SJSA1 (cell line): ENCODE data around the gene TALDO1. TPM values are rescaled to one million over a fixed set of nuclear protein-coding genes. Genes with fewer than 3 reads are reported as not detected.

Experiments used
- DNase-seq, 2 experiments: peaks; one replicate each; pipeline ENCODE4 v3.0.0-alpha.2; 2015 to 2020; ENCODE audit warnings: low spot score in 2 of 2, low read depth in 1 of 2
- H3K27ac ChIP-seq: fragments of 250-450 bp; sonication (Bioruptor Pico); 2 replicates; pipeline ENCODE4 v1.5.1; 2020; ENCODE audit warnings: mild to moderate bottlenecking, moderate library complexity
- H3K27me3 ChIP-seq: fragments of 250-450 bp; sonication (Bioruptor Pico); replicated peaks from 2 replicates; pipeline ENCODE4 v1.5.1; 2020; ENCODE audit warnings: mild to moderate bottlenecking, moderate library complexity
- H3K36me3 ChIP-seq: fragments of 250-450 bp; sonication (Bioruptor Pico); 2 replicates; pipeline ENCODE4 v1.5.1; 2020; ENCODE audit warnings: mild to moderate bottlenecking
- H3K4me1 ChIP-seq: fragments of 250-450 bp; sonication (Bioruptor Pico); replicated peaks from 2 replicates; pipeline ENCODE4 v1.6.1; 2021; ENCODE audit warnings: mild to moderate bottlenecking
- H3K4me3 ChIP-seq: fragments of 250-450 bp; sonication (Bioruptor Pico); 2 replicates; pipeline ENCODE4 v1.5.1; 2020; ENCODE audit warnings: mild to moderate bottlenecking
- H3K9me3 ChIP-seq: fragments of 250-450 bp; sonication (Bioruptor Pico); replicated peaks from 2 replicates; pipeline ENCODE4 v1.5.1; 2020; ENCODE audit warnings: mild to moderate bottlenecking
- total RNA-seq: library from RNA; depleted of rRNA; stranded (reverse); fragments of >200 nt; shearing (Covaris generic); gene quantifications from 2 replicates; pipeline ENCODE4 v1.2.3, GENCODE V29; 2014; rRNA removed

The TALDO1 gene
- total RNA-seq: 159 and 302 TPM in 2 replicates

GRCh38 chr11:747158-748006, at the start of gene TALDO1:
TALDO1 (plus strand) TSS chr11:747464; CDS start chr11:747482, 18 bp downstream.
- peak within 1 kb of the TSS; percentile 93 for H3K4me3 ChIP-seq
- DNase-seq: peak; percentile 61 to 77
- peaks cover 19% of the 10 kb centered on the region for H3K4me1 ChIP-seq
- no peaks in the 10 kb centered on the region for H3K9me3 ChIP-seq
- no peaks in the 10 kb centered on the region; the same call in 1 of the 2 replicates for H3K36me3 ChIP-seq
- no peaks in the 10 kb centered on the region for H3K27me3 ChIP-seq
- H3K27ac ChIP-seq: peak within 1 kb of the TSS; percentile 81

GRCh38 chr11:697811-698311, 49.4 kb upstream of the TALDO1 start:
- Histone ChIP-seq H3K27ac (no peak overlapping the region), H3K4me1 (peaks cover 7% of the 10 kb centered on the region), H3K9me3 (no peaks in the 10 kb centered on the region), H3K27me3 (no peaks in the 10 kb centered on the region), H3K4me3 (no peak overlapping the region), H3K36me3 (no peaks in the 10 kb centered on the region)
- DNase-seq: no peak

DNA sequence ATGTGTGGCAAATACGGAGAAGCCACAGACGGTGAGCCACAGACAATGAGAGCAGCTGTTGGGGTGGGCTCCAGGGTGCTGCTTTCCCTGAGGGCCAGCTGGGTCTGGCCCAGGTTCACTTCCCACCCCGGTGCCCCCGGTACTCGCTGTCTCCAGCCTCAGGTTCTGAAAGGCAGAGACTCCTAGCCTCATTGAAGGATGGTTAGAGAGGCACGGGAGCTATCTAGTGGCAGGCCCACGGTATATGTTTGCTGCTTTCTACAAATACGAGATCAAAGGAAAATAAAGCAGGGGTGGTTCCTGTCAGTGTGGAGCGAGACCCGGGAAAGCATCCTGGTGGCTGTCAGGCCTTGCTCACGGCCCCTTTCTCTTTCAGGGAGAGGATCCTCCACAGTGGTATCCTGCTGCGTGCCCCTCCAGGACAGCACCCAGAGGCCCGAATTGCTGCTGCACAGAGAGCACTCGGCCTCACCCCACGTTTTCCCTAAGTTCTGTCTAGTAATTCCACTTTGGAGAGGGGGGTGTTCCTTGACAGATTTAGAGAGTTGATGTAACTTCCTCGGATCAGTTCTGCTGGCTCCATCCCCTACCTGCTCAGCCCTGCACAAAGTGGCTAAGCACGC, 48.7 kb upstream of the TALDO1 start:
- H3K9me3 ChIP-seq: no peaks in the 10 kb centered on the region
- no peaks in the 10 kb centered on the region for H3K27me3 ChIP-seq
- H3K27ac ChIP-seq: no peak overlapping the region
- peaks cover 7% of the 10 kb centered on the region for H3K4me1 ChIP-seq
- H3K4me3 ChIP-seq: no peak overlapping the region
- DNase-seq: no peak
- H3K36me3 ChIP-seq: no peaks in the 10 kb centered on the region

GRCh38 chr11:699116-699508, 48.2 kb upstream of the TALDO1 start:
- no peak for DNase-seq
- Histone ChIP-seq H3K27me3 (no peaks in the 10 kb centered on the region), H3K9me3 (no peaks in the 10 kb centered on the region), H3K27ac (no peak overlapping the region), H3K4me3 (no peak overlapping the region), H3K36me3 (no peaks in the 10 kb centered on the region), H3K4me1 (peaks cover 7% of the 10 kb centered on the region)

- H3K36me3 ChIP-seq: no peaks in the 10 kb centered on the region
- H3K27me3 ChIP-seq: no peaks in the 10 kb centered on the region
- no peak for DNase-seq
- H3K4me1 ChIP-seq: peaks cover 4% of the 10 kb centered on the region; the same call in 1 of the 2 replicates
- H3K27ac ChIP-seq: no peak overlapping the region
- no peak overlapping the region for H3K4me3 ChIP-seq
- no peaks in the 10 kb centered on the region for H3K9me3 ChIP-seq
These were observed 47.5 kb upstream of the TALDO1 start for GRCh38 chr11:699753-700152.

- H3K9me3 ChIP-seq: no peaks in the 10 kb centered on the region
- H3K27me3 ChIP-seq: no peaks in the 10 kb centered on the region
- no peaks in the 10 kb centered on the region for H3K36me3 ChIP-seq
- peaks cover 4% of the 10 kb centered on the region; the same call in 1 of the 2 replicates for H3K4me1 ChIP-seq
- no peak overlapping the region for H3K4me3 ChIP-seq
- no peak for DNase-seq
- H3K27ac ChIP-seq: no peak overlapping the region
These were observed 45.4 kb upstream of the TALDO1 start for GRCh38 chr11:701741-702461.

DNA sequence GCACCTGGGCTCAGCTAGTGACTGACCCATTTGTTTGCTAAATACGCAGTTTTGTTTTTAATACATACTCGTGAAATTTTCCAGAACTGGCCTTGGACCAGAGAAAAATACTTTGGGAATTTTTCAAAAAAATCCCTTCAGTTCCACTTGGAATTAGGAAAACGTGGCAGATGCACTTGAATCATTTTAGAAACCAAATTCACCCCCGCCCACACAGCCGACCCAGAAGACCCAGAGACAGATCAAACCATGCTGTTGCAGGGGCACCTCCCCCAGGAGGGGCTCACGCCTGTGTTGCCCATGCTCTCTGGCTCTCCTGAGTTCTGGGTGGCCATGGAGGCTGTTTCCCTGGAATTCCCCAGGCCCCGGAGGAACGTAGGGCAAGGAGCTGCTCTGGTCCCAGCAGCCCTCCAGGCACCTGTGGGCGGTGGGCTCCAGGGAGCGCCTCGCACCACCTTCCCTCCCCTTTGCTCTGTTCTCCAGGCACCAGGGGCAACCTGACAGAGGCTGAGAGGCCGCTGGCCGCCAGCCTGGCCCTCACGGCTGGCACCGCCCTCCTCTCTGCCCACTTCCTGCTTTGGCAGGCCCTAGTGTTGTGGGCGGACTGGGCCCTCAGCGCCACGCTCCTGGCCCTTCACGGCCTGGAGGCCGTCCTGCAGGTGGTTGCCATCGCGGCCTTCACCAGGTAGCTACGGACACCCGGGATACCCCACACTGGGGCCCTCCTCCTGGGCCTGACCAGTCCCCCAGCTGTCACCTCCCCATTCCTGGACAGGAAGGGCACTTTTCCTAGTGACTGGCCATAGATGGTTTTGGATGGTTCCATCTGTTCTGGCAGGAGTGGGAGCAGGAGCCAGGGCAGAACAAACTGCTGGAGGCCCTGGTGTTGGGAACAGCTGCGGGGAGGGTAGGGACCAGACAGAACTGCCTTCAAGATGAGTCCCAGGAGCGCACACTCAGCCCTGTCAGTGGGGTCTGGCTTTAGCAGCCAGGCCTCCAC, 44.5 kb upstream of the TALDO1 start:
- H3K36me3 ChIP-seq: no peaks in the 10 kb centered on the region
- H3K4me1 ChIP-seq: no peaks in the 10 kb centered on the region; the same call in 1 of the 2 replicates
- no peaks in the 10 kb centered on the region for H3K9me3 ChIP-seq
- H3K27ac ChIP-seq: no peak overlapping the region
- no peak for DNase-seq
- no peaks in the 10 kb centered on the region for H3K27me3 ChIP-seq
- no peak overlapping the region for H3K4me3 ChIP-seq

DNA sequence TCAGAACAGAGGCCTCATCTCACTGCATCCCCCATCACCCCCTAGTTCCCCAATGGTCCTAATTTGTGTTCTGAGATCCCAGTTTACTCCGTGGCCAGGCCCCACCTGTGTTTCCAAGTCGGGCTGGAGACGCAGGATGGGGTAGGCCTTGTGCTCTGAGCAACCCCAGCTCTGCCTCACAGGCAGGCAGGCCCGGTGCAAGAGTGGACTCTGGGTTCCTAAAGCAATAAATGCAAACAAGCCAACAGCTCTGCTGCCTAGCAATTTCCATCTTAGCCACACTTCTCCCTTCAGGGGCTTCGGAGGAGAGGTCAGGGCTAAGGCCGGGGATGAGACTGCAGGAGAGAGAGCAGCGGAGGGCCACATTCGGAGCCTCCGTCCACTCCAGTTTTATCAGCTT, 43.8 kb upstream of the TALDO1 start:
- H3K4me1 ChIP-seq: no peaks in the 10 kb centered on the region; the same call in 1 of the 2 replicates
- no peaks in the 10 kb centered on the region for H3K27me3 ChIP-seq
- no peaks in the 10 kb centered on the region for H3K36me3 ChIP-seq

DNA sequence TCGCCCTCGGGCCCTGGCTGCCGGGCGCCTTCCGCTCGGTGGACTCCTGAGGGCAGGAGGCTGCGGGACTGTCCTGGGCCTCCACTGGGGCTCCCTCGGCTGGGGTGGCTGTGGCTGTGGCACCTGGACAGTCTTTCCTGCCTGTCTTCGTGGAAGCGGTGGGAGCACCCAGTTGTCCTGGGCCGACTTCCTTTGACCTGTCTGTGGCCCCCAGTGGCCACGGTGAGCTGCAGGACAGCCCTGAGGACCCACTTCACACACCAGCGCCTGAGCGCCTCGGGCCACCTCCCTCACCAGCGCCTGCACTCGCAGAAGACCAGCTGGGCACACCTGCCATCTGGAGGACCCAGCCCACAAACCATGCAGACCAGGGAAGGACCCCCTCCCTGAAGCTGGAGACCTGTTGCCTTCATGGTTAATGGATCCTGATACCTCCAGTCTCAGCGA, 43.0 kb upstream of the TALDO1 start:
- Histone ChIP-seq H3K27me3 (no peaks in the 10 kb centered on the region), H3K27ac (no peak overlapping the region), H3K4me1 (no peaks in the 10 kb centered on the region; the same call in 1 of the 2 replicates), H3K36me3 (no peaks in the 10 kb centered on the region), H3K9me3 (no peaks in the 10 kb centered on the region), H3K4me3 (no peak overlapping the region)
- DNase-seq: no peak

More for the DNA sequence above, 43.8 kb upstream of the TALDO1 start:
- Histone ChIP-seq H3K27ac (no peak overlapping the region), H3K9me3 (no peaks in the 10 kb centered on the region), H3K4me3 (no peak overlapping the region)
- no peak for DNase-seq

DNA sequence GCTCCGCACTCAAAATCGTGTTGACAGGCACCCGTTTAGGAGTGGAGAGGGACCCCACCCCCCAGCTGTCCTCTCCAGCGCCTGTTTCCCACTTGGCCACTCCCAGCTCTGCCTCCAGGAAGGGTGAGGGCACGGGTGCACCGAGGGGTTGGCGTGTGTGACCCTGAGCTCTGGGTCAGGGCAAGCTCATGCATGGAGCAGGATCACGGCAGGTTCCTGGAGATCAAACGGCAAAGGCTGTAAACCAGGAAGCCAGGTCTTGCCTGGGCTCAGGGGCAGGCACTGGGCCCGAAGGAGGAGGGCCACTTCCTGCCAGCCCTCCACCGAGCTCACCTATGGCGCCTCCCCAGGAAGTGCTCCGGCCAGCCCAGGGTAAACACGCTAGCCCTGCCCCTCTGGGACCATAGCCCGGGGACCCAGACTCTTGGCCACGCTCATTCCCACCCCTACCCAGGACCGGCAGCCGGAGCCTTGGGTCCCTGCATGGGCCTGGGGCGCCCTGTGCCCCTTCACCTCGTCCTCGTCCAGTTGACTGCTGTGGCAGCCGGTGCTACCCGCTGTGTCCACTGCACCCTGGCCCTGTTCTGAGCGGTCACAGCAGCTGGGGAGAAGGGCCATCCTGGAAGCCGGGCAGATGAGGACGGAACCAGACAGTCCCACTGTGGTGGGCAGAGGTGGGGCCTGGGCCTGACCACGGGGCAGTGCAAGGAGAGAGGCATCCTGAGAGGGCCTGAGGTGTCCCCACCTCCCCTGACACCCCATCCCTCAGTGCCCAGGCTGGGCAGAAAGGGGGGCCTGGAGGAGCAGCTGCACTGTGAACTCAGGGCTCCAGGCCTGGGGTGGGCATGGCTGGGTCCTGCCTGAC, 42.3 kb upstream of the TALDO1 start:
- Histone ChIP-seq H3K4me3 (no peak overlapping the region), H3K9me3 (no peaks in the 10 kb centered on the region), H3K27ac (no peak overlapping the region), H3K36me3 (no peaks in the 10 kb centered on the region), H3K27me3 (no peaks in the 10 kb centered on the region), H3K4me1 (no peaks in the 10 kb centered on the region; the same call in 1 of the 2 replicates)
- no peak for DNase-seq

DNA sequence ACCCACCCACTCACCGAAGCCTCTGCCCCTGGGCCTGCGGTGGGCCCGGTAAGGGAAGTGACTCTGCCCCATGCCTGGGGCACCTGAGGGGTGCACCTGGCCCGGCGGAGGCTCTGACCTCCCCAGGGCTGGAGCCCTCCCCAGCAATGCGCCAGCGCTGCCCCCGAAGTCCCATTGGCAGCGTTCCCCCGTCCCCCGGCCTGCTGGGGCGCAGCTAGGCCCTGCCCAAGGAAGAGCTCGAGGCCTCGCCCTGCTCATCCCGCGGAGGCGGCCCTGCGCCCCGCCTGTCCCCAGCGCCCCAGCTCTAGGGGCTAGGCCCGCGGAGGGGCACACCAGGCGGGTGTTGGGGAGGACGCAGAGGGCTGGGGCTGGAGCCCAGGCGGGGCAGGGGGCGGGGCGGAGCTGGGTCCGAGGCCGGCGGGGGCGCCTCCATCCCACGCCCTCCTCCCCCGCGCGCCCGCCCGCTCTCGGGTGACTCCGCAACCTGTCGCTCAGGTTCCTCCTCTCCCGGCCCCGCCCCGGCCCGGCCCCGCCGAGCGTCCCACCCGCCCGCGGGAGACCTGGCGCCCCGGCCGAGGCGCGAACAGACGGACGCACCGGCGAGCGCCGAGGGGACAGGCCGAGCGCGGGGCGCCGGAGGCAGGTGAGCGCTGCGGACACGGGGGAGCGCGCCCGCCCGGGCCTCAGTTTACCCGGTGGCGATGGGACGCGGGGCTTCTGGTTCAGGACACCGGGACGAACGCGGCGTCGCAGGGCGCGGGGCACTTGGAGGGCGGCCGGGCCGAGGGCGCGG, 41.4 kb upstream of the TALDO1 start, which contains the start of gene EPS8L2:
EPS8L2 (plus strand) TSS at position 586 of the 793 bp plus-strand sequence. CDS start 3,177 bp downstream, outside the sequence.
- Histone ChIP-seq H3K4me3 (no peak within 1 kb of the TSS), H3K9me3 (no peaks in the 10 kb centered on the region), H3K36me3 (no peaks in the 10 kb centered on the region), H3K27ac (no peak within 1 kb of the TSS), H3K27me3 (no peaks in the 10 kb centered on the region), H3K4me1 (no peaks in the 10 kb centered on the region; the same call in 1 of the 2 replicates)
- DNase-seq: no peak
